ENCODE results near the gene TECPR1. TPM values are rescaled to one million over a fixed set of nuclear protein-coding genes. Genes with fewer than 3 reads are reported as not detected.

Gene TECPR1
- total RNA-seq (10 to 100 TPM in 3 of 4 donors, 1 to 10 TPM in 1; 7.7 to 38.2 (median 18.2) TPM), polyA plus RNA-seq (10 to 100 TPM; 10.2 to 32.5 (median 12.6) TPM)

- H3K4me1 ChIP-seq: peaks cover 0 to 31% (median 23%) of the 10 kb centered on the region in 4 donors
- 0 to 1% methylated on average over 69 of the region's 69 CpGs for WGBS, 2 donors
These were observed at the start of gene TECPR1 for GRCh38 chr7:98251601-98252424. TECPR1 (minus strand) TSS chr7:98252232; CDS start chr7:98246146, 6,086 bp downstream.

GRCh38 chr7:98300595-98301372 is 48.8 kb upstream of the TECPR1 start:
- 91 to 93% methylated on average over 26 of the region's 26 CpGs for WGBS, 2 donors
- peaks cover 0 to 7% (median 0%) of the 10 kb centered on the region in 4 donors for H3K4me1 ChIP-seq
- no peaks in the 10 kb centered on the region for H3K9me3 ChIP-seq
- intact Hi-C loops (cut with DNase I): no loop called here
- no peak for DNase-seq
- no peak overlapping the region for H3K4me3 ChIP-seq
- H3K27ac ChIP-seq: no peak overlapping the region
- no peaks in the 10 kb centered on the region for H3K27me3 ChIP-seq
- TF ChIP-seq CTCF (IDR thresholded peaks at IDR 0.05) (no peak), POLR2AphosphoS5 (IDR thresholded peaks at IDR 0.05) (no peak), EP300 (IDR thresholded peaks at IDR 0.05) (no peak)
- peaks cover 0 to 3% (median 0%) of the 10 kb centered on the region in 4 donors for H3K36me3 ChIP-seq

More at GRCh38 chr7:98251601-98252424, at the start of gene TECPR1:
- intact Hi-C loops (cut with DNase I): loop anchor here (1.0 to 10.0 kb wide), 3 partner anchors 29 to 1303 kb away; partner anchors contain the start of genes BRI3, FAM200A, LMTK2 and ZNF655
- peak; percentile 97 for DNase-seq
- peaks cover 0 to 7% (median under 1%) of the 10 kb centered on the region in 4 donors for H3K36me3 ChIP-seq
- peak within 1 kb of the TSS; percentile 78 to 88 (median 84) for H3K27ac ChIP-seq
- TF ChIP-seq POLR2A (IDR thresholded peaks at IDR 0.05): peak in 1 of 2 donors; percentile 20
- TF ChIP-seq CTCF (IDR thresholded peaks at IDR 0.05): no peak
- peak in 3 of 4 donors; percentile 68 to 78 (median 76) for TF ChIP-seq POLR2AphosphoS5 (IDR thresholded peaks at IDR 0.05)
- TF ChIP-seq EP300 (IDR thresholded peaks at IDR 0.05): no peak
- H3K27me3 ChIP-seq: no peaks in the 10 kb centered on the region
- no peaks in the 10 kb centered on the region for H3K9me3 ChIP-seq
- H3K4me3 ChIP-seq: peak within 1 kb of the TSS; percentile 58 to 88 (median 76)

- TF ChIP-seq CTCF (IDR thresholded peaks at IDR 0.05) (no peak), EP300 (IDR thresholded peaks at IDR 0.05) (no peak), POLR2A (IDR thresholded peaks at IDR 0.05) (no peak), POLR2AphosphoS5 (IDR thresholded peaks at IDR 0.05) (no peak)
- intact Hi-C loops (cut with DNase I): no loop called here
- Histone ChIP-seq H3K4me1 (peaks cover 0 to 17% (median 3%) of the 10 kb centered on the region in 4 donors), H3K36me3 (peaks cover 3 to 19% (median 12%) of the 10 kb centered on the region in 4 donors), H3K27me3 (no peaks in the 10 kb centered on the region), H3K4me3 (no peak overlapping the region), H3K27ac (no peak overlapping the region), H3K9me3 (no peaks in the 10 kb centered on the region)
- 88 to 91% methylated on average over 21 of the region's 21 CpGs for WGBS, 2 donors
- DNase-seq: no peak
These were observed 45.7 kb upstream of the TECPR1 start for GRCh38 chr7:98297626-98298286.

GRCh38 chr7:98296833-98297232 is 44.8 kb upstream of the TECPR1 start:
- no peak for TF ChIP-seq CTCF (IDR thresholded peaks at IDR 0.05)
- TF ChIP-seq POLR2AphosphoS5 (IDR thresholded peaks at IDR 0.05): no peak
- no peak for TF ChIP-seq EP300 (IDR thresholded peaks at IDR 0.05)
- TF ChIP-seq POLR2A (IDR thresholded peaks at IDR 0.05): no peak
- no peak for DNase-seq
- Histone ChIP-seq H3K27me3 (no peaks in the 10 kb centered on the region), H3K4me3 (no peak overlapping the region), H3K9me3 (no peaks in the 10 kb centered on the region), H3K27ac (no peak overlapping the region), H3K4me1 (peaks cover 0 to 17% (median 3%) of the 10 kb centered on the region in 4 donors), H3K36me3 (peaks cover 6 to 28% (median 20%) of the 10 kb centered on the region in 4 donors)
- intact Hi-C loops (cut with DNase I): no loop called here
- WGBS, 2 donors: 95% methylated on average over 12 of the region's 12 CpGs
